ENCODE results near the gene WBP11.
A peak's percentile ranks its signal among the peaks of the same experiment; 100 is the strongest.

The WBP11 gene

GRCh38 chr12:14802721-14803010 is 612 bp downstream of the WBP11 start:
- no peaks in the 10 kb centered on the region for H3K27me3 Mint-ChIP-seq
- H3K36me3 Mint-ChIP-seq (ENCODE audit: low read depth): peaks cover 23% of the 10 kb centered on the region
- H3K4me3 Mint-ChIP-seq: no peak overlapping the region
- no peak for DNase-seq
- H3K4me1 Mint-ChIP-seq (ENCODE audit: low read depth): peaks cover 35% of the 10 kb centered on the region
- H3K9me3 Mint-ChIP-seq: no peaks in the 10 kb centered on the region
- no peak overlapping the region for H3K27ac Mint-ChIP-seq

- DNase-seq: no peak
- Mint-ChIP-seq H3K4me1 (ENCODE audit: low read depth) (peaks cover 35% of the 10 kb centered on the region), H3K9me3 (no peaks in the 10 kb centered on the region), H3K27me3 (no peaks in the 10 kb centered on the region), H3K27ac (no peak overlapping the region), H3K4me3 (no peak overlapping the region), H3K36me3 (ENCODE audit: low read depth) (peaks cover 28% of the 10 kb centered on the region)
Measured at GRCh38 chr12:14802247-14802646, 1.0 kb downstream of the WBP11 start.

GRCh38 chr12:14795028-14795448 is 8.2 kb downstream of the WBP11 start:
- H3K4me3 Mint-ChIP-seq: no peak overlapping the region
- no peaks in the 10 kb centered on the region for H3K9me3 Mint-ChIP-seq
- H3K4me1 Mint-ChIP-seq (ENCODE audit: low read depth): peaks cover 10% of the 10 kb centered on the region
- H3K36me3 Mint-ChIP-seq (ENCODE audit: low read depth): peaks cover 98% of the 10 kb centered on the region
- no peak for DNase-seq
- no peaks in the 10 kb centered on the region for H3K27me3 Mint-ChIP-seq
- peak overlapping the region; percentile 9 for H3K27ac Mint-ChIP-seq

GRCh38 chr12:14785568-14785967 is 17.7 kb downstream of the WBP11 start:
- Mint-ChIP-seq H3K27me3 (no peaks in the 10 kb centered on the region), H3K9me3 (no peaks in the 10 kb centered on the region), H3K36me3 (ENCODE audit: low read depth) (peaks cover 70% of the 10 kb centered on the region), H3K27ac (no peak overlapping the region), H3K4me3 (no peak overlapping the region), H3K4me1 (ENCODE audit: low read depth) (no peaks in the 10 kb centered on the region)
- DNase-seq: no peak

GRCh38 chr12:14784471-14784870 is 18.8 kb downstream of the WBP11 start:
- Mint-ChIP-seq H3K9me3 (no peaks in the 10 kb centered on the region), H3K36me3 (ENCODE audit: low read depth) (peaks cover 59% of the 10 kb centered on the region), H3K27ac (no peak overlapping the region), H3K27me3 (no peaks in the 10 kb centered on the region), H3K4me3 (no peak overlapping the region), H3K4me1 (ENCODE audit: low read depth) (peaks cover 3% of the 10 kb centered on the region)
- DNase-seq: no peak

GRCh38 chr12:14782756-14783155 is 20.5 kb downstream of the WBP11 start:
- Mint-ChIP-seq H3K4me3 (no peak overlapping the region), H3K36me3 (ENCODE audit: low read depth) (peaks cover 42% of the 10 kb centered on the region), H3K4me1 (ENCODE audit: low read depth) (peaks cover 3% of the 10 kb centered on the region), H3K27me3 (no peaks in the 10 kb centered on the region), H3K9me3 (no peaks in the 10 kb centered on the region), H3K27ac (no peak overlapping the region)
- no peak for DNase-seq

- no peaks in the 10 kb centered on the region for H3K9me3 Mint-ChIP-seq
- H3K4me1 Mint-ChIP-seq (ENCODE audit: low read depth): peaks cover 7% of the 10 kb centered on the region
- H3K27me3 Mint-ChIP-seq: no peaks in the 10 kb centered on the region
- H3K27ac Mint-ChIP-seq: no peak overlapping the region
- H3K36me3 Mint-ChIP-seq (ENCODE audit: low read depth): peaks cover 30% of the 10 kb centered on the region
- DNase-seq: no peak
- H3K4me3 Mint-ChIP-seq: no peak overlapping the region
Measured at GRCh38 chr12:14781563-14781962, 21.7 kb downstream of the WBP11 start.

GRCh38 chr12:14780859-14781258 is 22.4 kb downstream of the WBP11 start:
- peaks cover 15% of the 10 kb centered on the region for H3K4me1 Mint-ChIP-seq (ENCODE audit: low read depth)
- no peak for DNase-seq
- no peak overlapping the region for H3K27ac Mint-ChIP-seq

GRCh38 chr12:14779834-14780233 is 23.4 kb downstream of the WBP11 start:
- H3K9me3 Mint-ChIP-seq: no peaks in the 10 kb centered on the region

More at GRCh38 chr12:14780859-14781258, 22.4 kb downstream of the WBP11 start:
- Mint-ChIP-seq H3K9me3 (no peaks in the 10 kb centered on the region), H3K27me3 (no peaks in the 10 kb centered on the region), H3K36me3 (ENCODE audit: low read depth) (peaks cover 23% of the 10 kb centered on the region), H3K4me3 (no peak overlapping the region)

GRCh38 chr12:14777271-14777670 is 26.0 kb downstream of the WBP11 start:
- Mint-ChIP-seq H3K27ac (no peak overlapping the region), H3K4me3 (no peak overlapping the region), H3K27me3 (no peaks in the 10 kb centered on the region), H3K4me1 (ENCODE audit: low read depth) (peaks cover 45% of the 10 kb centered on the region), H3K36me3 (ENCODE audit: low read depth) (peaks cover 13% of the 10 kb centered on the region), H3K9me3 (no peaks in the 10 kb centered on the region)
- no peak for DNase-seq

More at GRCh38 chr12:14779834-14780233, 23.4 kb downstream of the WBP11 start:
- DNase-seq: no peak
- Mint-ChIP-seq H3K4me3 (no peak overlapping the region), H3K27ac (no peak overlapping the region), H3K27me3 (no peaks in the 10 kb centered on the region), H3K4me1 (ENCODE audit: low read depth) (peaks cover 25% of the 10 kb centered on the region), H3K36me3 (ENCODE audit: low read depth) (peaks cover 18% of the 10 kb centered on the region)

GRCh38 chr12:14776236-14776961 is 26.9 kb downstream of the WBP11 start:
- Mint-ChIP-seq H3K27ac (peak overlapping the region; percentile 13), H3K4me3 (peak overlapping the region; percentile 95), H3K4me1 (ENCODE audit: low read depth) (peaks cover 53% of the 10 kb centered on the region), H3K27me3 (no peaks in the 10 kb centered on the region), H3K36me3 (ENCODE audit: low read depth) (peaks cover 13% of the 10 kb centered on the region), H3K9me3 (no peaks in the 10 kb centered on the region)
- DNase-seq: no peak

- no peaks in the 10 kb centered on the region for H3K9me3 Mint-ChIP-seq
- H3K27ac Mint-ChIP-seq: peak overlapping the region; percentile 96
- no peaks in the 10 kb centered on the region for H3K27me3 Mint-ChIP-seq
- no peak for DNase-seq
- peak overlapping the region; percentile 95 for H3K4me3 Mint-ChIP-seq
- peaks cover 58% of the 10 kb centered on the region for H3K4me1 Mint-ChIP-seq (ENCODE audit: low read depth)
- peaks cover 17% of the 10 kb centered on the region for H3K36me3 Mint-ChIP-seq (ENCODE audit: low read depth)
Measured at GRCh38 chr12:14775636-14775980, 27.7 kb downstream of the WBP11 start.

- Mint-ChIP-seq H3K4me3 (peak overlapping the region; percentile 95), H3K9me3 (no peaks in the 10 kb centered on the region), H3K27me3 (no peaks in the 10 kb centered on the region), H3K27ac (peak overlapping the region; percentile 96), H3K36me3 (ENCODE audit: low read depth) (peaks cover 22% of the 10 kb centered on the region), H3K4me1 (ENCODE audit: low read depth) (peaks cover 55% of the 10 kb centered on the region)
- peak; percentile 62 for DNase-seq
Measured at GRCh38 chr12:14774906-14775635, 28.2 kb downstream of the WBP11 start.

GRCh38 chr12:14774074-14774905 is 29.0 kb downstream of the WBP11 start:
- peak; percentile 87 for DNase-seq
- Mint-ChIP-seq H3K9me3 (no peaks in the 10 kb centered on the region), H3K27me3 (no peaks in the 10 kb centered on the region), H3K4me1 (ENCODE audit: low read depth) (peaks cover 56% of the 10 kb centered on the region), H3K27ac (peak overlapping the region; percentile 96), H3K4me3 (peak overlapping the region; percentile 95), H3K36me3 (ENCODE audit: low read depth) (peaks cover 30% of the 10 kb centered on the region)

GRCh38 chr12:14773685-14774073 is 29.6 kb downstream of the WBP11 start:
- Mint-ChIP-seq H3K27me3 (no peaks in the 10 kb centered on the region), H3K27ac (peak overlapping the region; percentile 96), H3K4me3 (peak overlapping the region; percentile 95), H3K9me3 (no peaks in the 10 kb centered on the region), H3K4me1 (ENCODE audit: low read depth) (peaks cover 60% of the 10 kb centered on the region), H3K36me3 (ENCODE audit: low read depth) (peaks cover 36% of the 10 kb centered on the region)
- DNase-seq: no peak
